Smooth muscle cell (in vitro differentiated cells): ENCODE results near the gene CD80. TPM values are rescaled to one million over a fixed set of nuclear protein-coding genes. Genes with fewer than 3 reads are reported as not detected.
"Not testable (repeated sequence)": the region's sequence is repeated elsewhere in the genome, so short reads cannot be mapped to it uniquely, and the experiment has no call there.

ENCODE experiments used
- DNase-seq: peaks from one replicate; lab custom pipeline; 2025; ENCODE audit not compliant: unreplicated experiment; lab: John Stamatoyannopoulos, UW
- H2AFZ ChIP-seq: fragments of 200-600 bp; sonication (generic); 2 replicates; pipeline ENCODE4 v1.6.0; 2016; ENCODE audit warnings: antibody characterized with exemption, low read depth, mild to moderate bottlenecking
- H3F3A ChIP-seq: fragments of 200-600 bp; sonication (generic); 2 replicates; pipeline ENCODE4 v1.6.0; 2017; ENCODE audit warnings: antibody characterized with exemption, low read depth
- H3K27ac ChIP-seq: fragments of 200-600 bp; sonication (generic); 2 replicates; pipeline ENCODE4 v1.5.1; 2016; ENCODE audit warnings: low read depth, mild to moderate bottlenecking
- H3K27me3 ChIP-seq: fragments of 200-600 bp; sonication (generic); 2 replicates; pipeline ENCODE4 v1.6.1; 2016; ENCODE audit warnings: low read depth, mild to moderate bottlenecking
- H3K36me3 ChIP-seq: fragments of 200-600 bp; sonication (generic); 2 replicates; pipeline ENCODE4 v1.5.1; 2016; ENCODE audit warnings: low read depth
- H3K4me1 ChIP-seq: fragments of 200-600 bp; sonication (generic); 2 replicates; pipeline ENCODE4 v1.5.1; 2016; ENCODE audit warnings: low read depth
- H3K4me2 ChIP-seq: fragments of 200-600 bp; sonication (generic); 2 replicates; pipeline ENCODE4 v1.6.0; 2016; ENCODE audit warnings: mild to moderate bottlenecking
- H3K4me3 ChIP-seq: fragments of 200-600 bp; sonication (generic); 2 replicates; pipeline ENCODE4 v1.5.1; 2016; ENCODE audit warnings: mild to moderate bottlenecking
- H3K79me2 ChIP-seq: fragments of 200-600 bp; sonication (generic); 2 replicates; pipeline ENCODE4 v1.6.0; 2016; ENCODE audit warnings: low read depth, mild to moderate bottlenecking
- H3K9ac ChIP-seq: fragments of 200-600 bp; sonication (generic); 2 replicates; pipeline ENCODE4 v1.6.0; 2016; ENCODE audit warnings: low read depth
- H3K9me3 ChIP-seq: fragments of 200-600 bp; sonication (generic); replicated peaks from 2 replicates; pipeline ENCODE4 v1.5.1; 2016; ENCODE audit warnings: low read depth
- H4K20me1 ChIP-seq: fragments of 200-600 bp; sonication (generic); 2 replicates; pipeline ENCODE4 v1.6.0; 2016; ENCODE audit warnings: low read depth
- CTCF ChIP-seq: fragments of 200-600 bp; sonication (generic); IDR thresholded peaks from 2 replicates; pipeline ENCODE4 v1.5.1; 2017; ENCODE audit warnings: borderline replicate concordance, mild to moderate bottlenecking, antibody characterized with exemption; ENCODE audit not compliant: insufficient read depth, poor library complexity, severe bottlenecking
- WGBS: methylation state at CpG from one replicate; pipeline ENCODE4 v1.1.7; 2016; ENCODE audit warnings: low lambda C conversion rate; 5-methylcytosine and 5-hydroxymethylcytosine counted together
- polyA plus RNA-seq: library from polyadenylated mRNA; unstranded; fragments of >200 nt; fragmentation: Nextera tagmentation; extraction: Ambion mirVana; gene quantifications from 2 replicates; pipeline ENCODE4 v1.2.1, GENCODE V29; 2016
- total RNA-seq: library from RNA; depleted of rRNA; stranded (reverse); fragments of >200 nt; gene quantifications from 2 replicates; pipeline ENCODE4 v1.2.3, GENCODE V29; 2014

Gene CD80
- total and polyA plus RNA-seq, 2 experiments from 2014 or later: not detected

GRCh38 chr3:119597548-119598288 lies 38.3 kb upstream of the CD80 start, which contains the start of gene PLA1A:
PLA1A (plus strand) TSS chr3:119597885; CDS start chr3:119597914, 29 bp downstream.
- Histone ChIP-seq H3F3A (peaks cover 3% of the 10 kb centered on the region), H3K27me3 (no peaks in the 10 kb centered on the region), H3K9me3 (no peaks in the 10 kb centered on the region), H3K79me2 (no peaks in the 10 kb centered on the region), H3K4me2 (no peak within 1 kb of the TSS), H3K36me3 (no peaks in the 10 kb centered on the region), H2AFZ (no peak within 1 kb of the TSS), H3K9ac (no peak within 1 kb of the TSS), H3K4me1 (no peaks in the 10 kb centered on the region), H3K4me3 (no peak within 1 kb of the TSS), H4K20me1 (no peaks in the 10 kb centered on the region), H3K27ac (no peak within 1 kb of the TSS)
- DNase-seq: no peak
- no peak for TF ChIP-seq CTCF
- 75% methylated on average over 7 of the region's 7 CpGs for WGBS

- no peaks in the 10 kb centered on the region for H4K20me1 ChIP-seq
- no peaks in the 10 kb centered on the region for H3F3A ChIP-seq
- no peaks in the 10 kb centered on the region for H3K9me3 ChIP-seq
- no peak overlapping the region for H3K27ac ChIP-seq
- H3K9ac ChIP-seq: no peak overlapping the region
- H3K36me3 ChIP-seq: no peaks in the 10 kb centered on the region
- no peaks in the 10 kb centered on the region for H3K79me2 ChIP-seq
- no peaks in the 10 kb centered on the region for H3K27me3 ChIP-seq
- H3K4me1 ChIP-seq: no peaks in the 10 kb centered on the region
- no peak overlapping the region for H3K4me3 ChIP-seq
- 87% methylated on average over 6 of the region's 6 CpGs for WGBS
- no peak for TF ChIP-seq CTCF
- DNase-seq: no peak
- no peak overlapping the region for H3K4me2 ChIP-seq
- H2AFZ ChIP-seq: no peak overlapping the region
Observed at GRCh38 chr3:119596398-119596797, 37.0 kb upstream of the CD80 start.

GRCh38 chr3:119595639-119596334 lies 36.4 kb upstream of the CD80 start:
- Histone ChIP-seq H3F3A (no peaks in the 10 kb centered on the region), H3K27ac (no peak overlapping the region), H3K4me2 (no peak overlapping the region), H4K20me1 (no peaks in the 10 kb centered on the region), H3K79me2 (no peaks in the 10 kb centered on the region), H3K4me1 (no peaks in the 10 kb centered on the region), H3K36me3 (no peaks in the 10 kb centered on the region), H3K27me3 (no peaks in the 10 kb centered on the region), H3K9me3 (no peaks in the 10 kb centered on the region), H3K4me3 (no peak overlapping the region), H3K9ac (no peak overlapping the region), H2AFZ (no peak overlapping the region)
- DNase-seq: no peak
- no peak for TF ChIP-seq CTCF
- WGBS: 93% methylated on average over 7 of the region's 7 CpGs

- not testable (repeated sequence) for H3F3A ChIP-seq, H4K20me1 ChIP-seq, H3K27me3 ChIP-seq, H3K4me2 ChIP-seq, H3K79me2 ChIP-seq, DNase-seq, H3K9me3 ChIP-seq, H3K4me3 ChIP-seq, H2AFZ ChIP-seq, H3K9ac ChIP-seq, H3K36me3 ChIP-seq, H3K27ac ChIP-seq, H3K4me1 ChIP-seq
- WGBS: 69% methylated on average over 1 of the region's 1 CpG
Observed at GRCh38 chr3:119594929-119595328, 35.5 kb upstream of the CD80 start.
